Putamen (tissue), 1 donor: ENCODE measurements around the gene MAPKAPK5.
"Not testable (repeated sequence)": the region's sequence is repeated elsewhere in the genome, so short reads cannot be mapped to it uniquely, and the experiment has no call there.

Source experiments
- DNase-seq: peaks from one replicate; pipeline ENCODE4 v3.0.0-alpha.2; 2016; ENCODE audit warnings: low spot score

Gene MAPKAPK5

DNA sequence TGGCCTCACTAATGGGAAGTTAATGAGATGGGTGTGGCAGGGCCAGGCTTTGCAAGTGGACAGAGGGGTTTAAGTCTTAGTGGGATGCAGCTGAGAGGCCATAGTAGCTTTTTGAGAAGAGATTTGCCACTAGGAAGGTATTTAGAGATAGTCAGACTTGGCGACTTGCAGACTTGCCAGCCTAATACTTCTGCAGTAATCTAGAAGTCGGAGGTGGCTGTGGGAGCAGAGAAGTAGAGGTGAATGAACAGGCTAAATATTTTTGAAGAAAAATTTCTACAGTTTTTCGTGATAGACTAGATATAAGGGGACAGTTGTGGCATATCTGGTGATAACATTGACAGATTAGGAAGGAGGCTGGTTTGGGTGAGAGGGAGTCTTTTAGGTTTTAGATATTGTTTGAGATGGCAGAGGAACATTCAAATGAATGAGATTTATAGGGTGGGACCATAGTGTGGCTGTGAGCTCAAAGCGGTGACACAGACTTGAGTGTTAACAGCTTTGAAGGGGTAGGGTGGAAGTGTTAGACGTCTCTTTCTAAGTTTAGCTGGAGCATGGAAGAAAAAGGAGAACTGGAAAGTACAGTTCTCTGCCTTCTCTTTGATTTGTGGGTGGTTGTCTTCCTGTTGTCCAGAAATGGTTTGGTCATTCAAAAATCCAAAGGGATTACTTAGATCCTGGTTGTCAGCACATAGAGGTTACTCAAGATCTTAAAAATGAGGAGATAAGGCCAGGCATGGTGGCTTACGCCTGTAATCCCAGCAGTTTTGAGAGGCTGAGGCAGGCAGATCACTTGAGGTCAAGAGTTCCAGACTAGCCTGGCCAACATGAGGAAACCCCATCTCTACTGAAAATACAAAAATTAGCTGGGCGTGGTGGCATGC is 44.9 kb downstream of the MAPKAPK5 start:
- DNase-seq: no peak

DNA sequence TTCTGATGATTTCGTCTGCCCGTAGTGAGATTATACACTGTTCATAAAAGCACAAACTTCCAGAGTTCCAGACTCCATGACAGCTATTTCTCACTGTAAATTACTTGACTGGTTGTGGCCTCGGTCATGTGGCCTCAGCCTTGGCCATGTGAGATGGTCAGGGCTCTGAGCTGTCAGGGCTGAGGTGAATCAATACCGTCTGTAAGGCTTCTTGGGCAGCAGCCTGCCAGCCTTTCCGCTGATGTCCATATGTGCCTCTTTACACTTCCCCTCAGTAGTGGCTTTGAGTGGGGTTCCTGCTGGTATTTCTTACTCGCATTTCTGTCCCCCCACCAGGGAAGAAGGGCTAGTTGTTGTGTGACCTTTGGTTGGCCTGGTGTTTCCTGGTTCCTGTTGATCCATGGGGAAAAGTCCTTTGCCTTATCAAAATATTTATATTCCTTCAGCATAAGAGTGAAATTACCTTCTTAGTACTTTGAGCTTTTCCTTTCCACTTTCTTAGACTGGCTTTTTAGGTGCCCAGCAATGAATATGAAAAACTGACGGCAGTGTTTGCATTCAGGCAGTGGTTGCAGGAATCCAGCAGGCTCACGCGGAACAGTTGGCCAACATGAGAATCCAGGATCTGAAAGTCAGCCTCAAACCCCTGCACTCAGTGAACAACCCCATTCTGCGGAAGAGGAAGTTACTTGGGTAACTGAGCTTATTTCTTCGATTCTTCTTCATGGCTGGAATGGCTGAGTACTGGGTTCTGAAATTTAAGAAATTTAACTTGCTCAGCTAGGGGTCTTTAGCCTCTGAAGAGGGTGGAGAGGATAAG is 46.1 kb downstream of the MAPKAPK5 start:
- no peak for DNase-seq

DNA sequence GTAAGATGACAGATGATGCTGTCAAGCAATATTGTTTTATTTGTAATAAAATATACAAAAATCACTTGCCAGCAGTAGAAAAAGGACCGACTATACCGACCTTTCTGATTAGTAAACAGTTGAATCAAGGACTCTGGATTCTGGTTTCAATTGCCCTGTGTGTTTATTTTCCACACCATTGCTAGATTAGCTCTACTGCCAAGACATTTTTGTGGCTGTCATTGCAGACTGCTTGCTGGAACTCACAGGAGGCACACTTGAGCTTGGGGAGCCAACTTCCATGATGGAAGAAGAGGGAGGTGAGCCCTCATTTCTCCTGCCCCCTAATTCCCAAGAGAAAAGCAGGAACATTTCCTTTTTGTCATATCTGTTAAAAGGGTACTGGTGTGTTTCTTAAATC is 51.3 kb downstream of the MAPKAPK5 start:
- DNase-seq: no peak

DNA sequence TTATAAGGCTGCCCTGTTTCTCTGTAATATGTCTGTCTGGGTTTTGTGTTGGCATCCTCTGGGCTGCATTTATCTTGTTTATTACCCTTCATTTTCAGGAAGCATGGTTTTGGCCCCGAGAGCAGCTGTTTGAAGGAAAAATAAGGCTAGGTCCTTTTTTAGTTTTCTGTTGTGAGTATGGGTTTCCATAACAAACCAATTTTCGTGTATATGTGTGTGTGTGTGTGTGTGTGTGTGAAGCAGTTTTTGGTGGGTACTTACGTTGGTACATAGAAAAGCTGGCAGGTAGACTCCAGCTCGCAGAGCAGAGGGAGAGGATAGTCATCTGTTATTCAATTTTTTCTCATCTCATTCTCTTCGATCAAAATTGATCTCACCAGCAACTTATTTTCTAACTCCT is 52.5 kb downstream of the MAPKAPK5 start:
- DNase-seq: no peak

DNA sequence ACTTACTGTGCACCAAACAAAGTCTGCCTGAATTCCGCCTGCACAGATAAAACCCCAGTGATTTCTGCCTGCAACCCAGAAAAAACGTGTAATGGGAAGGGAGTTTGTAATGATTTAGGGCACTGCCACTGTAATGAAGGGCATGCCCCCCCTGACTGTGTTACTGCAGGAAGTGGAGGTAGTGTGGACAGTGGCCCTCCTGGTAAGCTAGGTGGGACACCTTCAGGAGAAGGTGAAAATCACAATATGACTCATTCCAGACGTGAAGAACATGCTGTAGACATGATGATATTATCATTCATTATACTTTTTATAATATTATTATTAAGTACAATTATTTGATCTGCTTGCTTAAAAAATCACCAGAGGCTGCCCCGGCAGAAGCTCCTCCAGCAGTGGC is 59.2 kb downstream of the MAPKAPK5 start:
- no peak for DNase-seq

DNA sequence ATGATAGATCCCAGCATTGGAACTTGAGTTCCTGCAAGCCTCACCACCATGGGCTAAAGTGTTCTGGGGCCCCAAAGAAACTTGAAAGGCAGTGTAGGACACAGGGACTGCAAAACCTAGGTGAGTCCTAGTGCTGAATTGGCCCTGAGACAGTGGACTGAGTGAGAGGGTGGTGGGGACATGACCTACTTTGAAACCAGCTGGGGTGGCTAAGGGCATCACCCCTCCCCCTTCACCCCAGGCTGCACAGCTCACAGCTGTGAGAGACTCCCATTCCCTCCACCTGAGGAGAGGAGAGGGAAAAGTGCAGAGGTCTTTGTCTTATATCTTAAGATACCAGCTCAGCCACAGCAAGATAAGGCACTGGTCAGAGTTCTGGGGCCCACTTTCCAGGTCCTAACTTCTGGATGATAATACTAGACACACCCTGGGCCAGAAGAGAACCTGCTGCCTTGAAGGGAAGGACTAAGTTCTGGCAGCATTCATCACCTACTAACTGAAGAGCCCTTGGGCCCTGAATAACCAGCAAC is 62.5 kb downstream of the MAPKAPK5 start:
- no peak for DNase-seq

DNA sequence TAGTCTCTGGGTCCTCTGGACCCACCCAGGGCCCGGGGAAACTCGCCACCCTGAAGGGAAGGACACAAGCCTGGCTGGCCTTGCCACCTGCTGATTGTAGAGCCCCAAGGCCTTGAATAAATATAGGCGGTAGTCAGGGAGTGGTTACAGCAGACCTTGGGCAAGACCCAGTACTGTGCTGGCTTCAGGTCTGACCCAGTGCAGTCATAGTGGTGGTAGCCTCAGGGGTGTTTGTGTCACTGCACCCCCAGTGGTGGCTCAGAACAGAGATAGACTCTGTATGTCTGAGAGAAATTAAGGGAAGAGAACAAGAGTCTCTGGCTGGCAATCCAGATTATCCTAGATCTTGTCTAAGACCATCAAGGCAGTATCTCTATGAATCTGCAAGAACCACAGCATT is 63.5 kb downstream of the MAPKAPK5 start:
- no peak for DNase-seq

DNA sequence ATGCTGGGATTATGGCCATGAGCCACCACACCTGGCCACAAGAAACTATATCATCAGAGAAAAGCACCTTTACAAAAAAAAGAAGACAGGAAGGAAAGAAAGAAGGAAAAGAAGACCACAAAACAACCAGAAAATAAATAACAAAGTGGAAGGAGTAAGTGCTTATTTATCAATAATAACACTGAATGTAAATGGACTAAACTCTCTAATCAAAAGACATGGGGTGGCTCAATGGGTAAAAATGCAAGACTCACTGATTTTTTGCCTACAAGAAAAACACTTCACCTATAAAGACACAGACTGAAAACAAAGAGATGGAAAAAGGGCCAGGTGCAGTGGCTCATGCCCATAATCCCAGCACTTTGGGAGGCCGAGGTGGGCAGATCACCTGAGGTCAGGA is 65.7 kb downstream of the MAPKAPK5 start:
- DNase-seq: no peak

DNA sequence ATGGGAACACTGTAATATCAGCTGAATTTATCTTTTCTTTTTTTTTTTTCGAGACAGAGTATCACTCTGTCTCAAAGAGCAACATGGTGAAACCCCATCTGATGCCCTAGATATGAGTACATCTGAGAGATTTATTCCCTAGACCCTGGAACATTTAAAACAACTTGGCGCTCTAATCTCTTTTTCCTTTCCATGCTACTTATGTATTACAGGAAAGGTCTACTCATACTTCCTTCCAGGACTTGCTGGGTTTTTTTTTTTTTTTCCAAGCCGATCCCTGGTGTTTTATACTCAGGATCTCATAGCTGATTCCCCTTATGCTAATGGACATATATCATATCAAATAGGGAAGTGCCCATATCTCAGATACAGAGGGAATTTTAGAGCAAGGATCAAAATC is 83.1 kb downstream of the MAPKAPK5 start:
- DNase-seq: no peak

DNA sequence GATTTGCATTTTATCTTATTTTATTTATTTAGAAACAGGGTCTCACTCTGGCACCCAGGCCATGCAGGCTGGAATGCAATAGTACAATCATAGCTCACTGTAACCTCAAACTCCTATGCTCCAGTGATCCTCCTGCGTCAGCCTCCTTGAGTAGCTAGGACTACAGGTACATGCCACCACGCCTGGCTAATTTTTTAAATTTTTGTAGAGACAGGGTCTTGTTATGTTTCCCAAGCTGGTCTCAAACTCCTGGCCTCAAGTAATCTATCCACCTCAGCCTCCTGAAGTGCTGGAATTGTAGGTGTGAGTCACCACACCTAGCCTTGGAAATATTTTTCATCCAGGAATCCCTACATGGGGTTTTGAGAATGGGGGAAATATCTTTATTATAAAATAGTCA is 84.6 kb downstream of the MAPKAPK5 start:
- DNase-seq: no peak

DNA sequence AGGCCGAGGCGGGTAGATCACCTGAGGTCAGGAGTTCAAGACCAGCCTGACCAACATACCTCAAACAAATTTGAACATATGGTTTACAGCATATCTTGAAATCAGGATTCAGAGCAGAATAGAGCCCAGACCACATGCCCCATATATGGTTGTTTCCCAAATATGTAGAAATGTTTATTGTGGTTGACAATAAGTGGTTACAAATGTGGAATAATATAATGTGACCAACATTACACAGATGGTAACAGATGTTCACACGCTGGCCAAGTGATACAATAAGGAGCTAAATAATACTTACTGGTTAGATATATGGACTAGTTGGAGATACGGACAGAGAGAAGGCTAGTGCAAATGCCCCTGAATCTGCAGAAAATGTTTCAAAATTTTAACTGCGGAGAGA is 85.3 kb downstream of the MAPKAPK5 start:
- DNase-seq: no peak

DNA sequence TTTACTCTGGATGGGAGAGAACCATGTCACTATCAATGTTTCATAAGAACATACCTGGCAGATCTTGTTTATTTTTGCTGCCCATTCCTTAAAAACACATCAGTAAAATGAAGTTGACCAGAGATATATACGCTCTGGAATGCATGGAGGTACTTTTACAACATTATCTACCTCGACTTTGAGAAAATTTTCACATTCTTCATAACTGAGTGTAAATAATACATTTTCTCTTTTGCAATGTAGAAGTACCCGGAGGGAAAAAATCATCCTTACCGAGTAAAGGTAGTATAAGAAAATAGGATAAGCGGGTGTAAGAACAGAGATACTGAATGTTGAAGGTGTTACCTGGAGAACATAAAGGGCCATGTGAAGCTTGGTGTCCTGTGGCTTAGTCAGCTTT is 90.2 kb downstream of the MAPKAPK5 start:
- no peak for DNase-seq

DNA sequence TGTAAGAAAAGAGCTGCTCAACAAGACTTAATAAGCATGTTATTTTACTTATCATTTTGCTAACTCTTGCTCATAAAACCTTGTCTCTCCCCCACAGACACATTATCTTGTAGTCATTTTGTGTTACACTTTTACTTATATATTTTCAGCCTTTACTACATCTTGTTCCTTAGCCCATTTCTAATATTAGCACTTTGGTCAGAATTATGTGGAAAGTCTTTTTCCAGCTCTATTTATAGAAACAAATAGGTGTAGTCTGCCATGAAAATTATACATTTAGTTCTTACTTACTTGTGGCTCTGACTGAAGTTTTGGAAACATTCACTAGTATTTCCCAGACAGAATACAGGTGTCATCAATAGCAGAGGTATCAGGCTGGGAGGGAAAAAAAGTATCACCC is 94.8 kb downstream of the MAPKAPK5 start:
- no peak for DNase-seq

DNA sequence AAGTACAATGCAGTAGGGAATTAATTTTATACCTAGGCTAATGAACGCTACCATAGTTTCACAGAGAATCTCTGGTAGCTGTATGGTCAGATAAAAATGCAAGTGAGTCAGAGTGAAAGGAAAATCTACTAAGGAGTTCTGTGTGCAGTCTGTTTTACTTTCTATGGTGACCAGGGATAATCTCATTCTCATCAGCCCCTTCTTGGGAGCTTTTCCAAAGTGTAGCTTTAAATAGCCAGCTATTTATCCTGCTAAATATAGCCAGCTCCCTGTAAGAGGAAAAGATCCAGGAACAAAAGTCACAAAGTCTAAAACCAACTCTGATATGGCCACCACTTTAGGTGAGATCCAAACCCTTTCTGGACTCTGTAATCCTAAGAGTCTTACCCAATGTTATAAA is 95.4 kb downstream of the MAPKAPK5 start:
- no peak for DNase-seq

DNA sequence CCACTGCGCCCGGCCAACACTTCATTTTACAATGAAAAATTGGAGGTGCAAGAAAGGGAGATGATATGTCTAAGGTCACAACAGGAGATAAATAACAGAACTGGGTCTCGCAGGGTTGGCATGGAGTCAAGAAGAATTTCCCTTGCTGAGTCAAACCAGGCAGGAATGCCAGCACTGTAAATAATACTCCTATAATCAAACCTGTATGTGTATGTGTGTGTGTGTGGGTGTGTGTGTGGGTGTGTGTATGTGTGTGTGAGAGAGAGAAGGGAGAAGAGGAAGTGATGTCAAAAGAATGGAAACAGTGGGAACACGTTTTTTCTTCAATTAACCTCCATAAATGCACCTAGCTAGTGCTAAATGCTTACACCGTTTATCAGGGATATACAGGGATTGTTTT is 100.5 kb downstream of the MAPKAPK5 start:
- DNase-seq: no peak

DNA sequence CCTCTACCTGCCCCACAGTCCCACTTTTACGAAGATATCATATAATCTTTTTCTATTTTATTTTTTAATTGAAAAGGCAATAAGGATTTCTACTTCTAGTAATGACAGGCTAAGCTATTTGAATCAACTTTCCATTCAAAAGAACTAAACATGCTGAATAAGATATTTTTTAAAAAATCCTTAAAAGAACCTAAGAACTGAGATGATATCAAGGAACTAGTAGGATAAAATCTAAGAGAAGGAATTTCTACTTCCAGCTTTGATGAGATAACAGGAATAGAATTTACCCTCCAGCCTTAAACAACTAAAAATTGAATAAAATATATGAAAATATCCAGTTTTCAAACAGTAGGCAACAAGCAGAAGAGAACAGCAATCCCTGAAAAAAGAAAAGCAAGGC is 101.9 kb downstream of the MAPKAPK5 start:
- DNase-seq: no peak

DNA sequence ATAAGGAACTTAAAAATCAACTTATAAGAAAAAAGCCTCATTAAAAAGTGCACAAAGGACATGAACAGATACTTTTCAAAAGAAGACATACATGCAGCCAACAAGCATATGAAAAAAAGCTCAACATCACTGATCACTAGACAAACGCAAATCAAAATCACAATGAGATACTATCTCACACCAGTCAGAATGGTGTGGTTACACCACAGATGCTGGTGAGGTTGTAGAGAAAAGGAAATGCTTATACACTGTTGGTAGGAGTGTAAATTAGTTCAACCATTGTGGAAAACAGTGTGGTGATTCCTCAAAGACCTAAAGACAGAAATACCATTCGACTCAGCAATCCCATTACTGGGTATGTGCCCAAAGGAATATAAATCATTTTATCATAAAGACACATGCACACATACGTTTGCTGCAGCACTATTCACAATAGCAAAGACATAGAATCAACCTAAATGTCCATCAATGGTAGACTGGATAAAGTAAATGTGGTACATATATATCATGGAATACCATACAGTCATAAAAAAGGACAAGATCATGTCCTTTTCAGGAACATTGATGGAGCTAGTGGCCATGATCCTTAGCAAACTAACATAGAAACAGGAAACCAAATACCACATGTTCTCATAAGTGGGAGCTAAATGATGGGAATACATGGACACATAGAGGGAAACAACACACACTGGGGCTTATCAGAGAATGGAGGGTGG is 109.1 kb downstream of the MAPKAPK5 start:
- DNase-seq: not testable (repeated sequence)
